Measurements from ENCODE around the gene UBAP1.
"Not testable (repeated sequence)": the region's sequence is repeated elsewhere in the genome, so short reads cannot be mapped to it uniquely, and the experiment has no call there.

The UBAP1 gene

DNA sequence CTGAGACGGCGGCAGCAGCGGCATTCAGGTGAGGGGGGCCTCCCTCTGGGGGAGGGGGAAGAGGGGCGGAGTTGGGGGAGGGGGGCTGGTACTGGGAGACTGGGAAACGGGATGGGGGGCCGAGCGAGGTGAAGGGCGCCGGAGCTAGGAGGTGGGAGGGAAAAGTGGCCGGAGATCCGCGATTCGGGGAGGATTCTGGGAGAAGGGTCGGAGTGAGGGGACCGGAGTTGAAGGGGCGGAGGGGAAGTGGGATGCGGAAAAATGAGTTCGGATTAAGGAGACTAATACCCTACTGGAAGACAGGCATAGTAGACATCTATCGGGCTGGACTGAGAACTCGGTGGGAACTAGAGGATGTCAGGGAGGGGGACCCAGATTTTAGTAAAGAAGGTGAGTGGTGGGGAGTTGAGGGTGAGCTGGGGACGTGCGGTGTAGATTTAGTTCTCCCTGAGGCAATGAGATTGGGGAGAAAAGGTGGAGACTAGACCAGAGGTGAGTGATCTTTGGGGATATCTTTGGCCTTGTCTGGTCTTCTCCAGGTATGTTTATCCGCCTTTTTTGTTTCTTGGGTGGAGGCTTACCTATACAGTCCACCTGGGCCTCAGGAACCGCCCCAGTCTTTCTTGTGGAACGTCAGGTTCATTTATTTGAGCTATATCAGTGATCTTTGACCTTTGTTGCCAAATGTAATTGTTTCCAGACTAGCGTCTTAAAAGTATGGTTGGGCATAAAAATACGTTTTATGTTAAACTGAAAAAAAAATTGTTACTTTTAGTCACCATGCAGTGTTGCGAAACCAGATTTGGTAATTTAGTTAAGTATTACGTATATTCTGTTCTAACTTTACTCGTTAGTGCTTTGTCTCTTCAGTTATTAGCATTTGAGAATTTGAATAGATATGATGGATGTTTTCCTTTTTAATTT lies 632 bp downstream of the UBAP1 start:
- no peak for DNase-seq

DNA sequence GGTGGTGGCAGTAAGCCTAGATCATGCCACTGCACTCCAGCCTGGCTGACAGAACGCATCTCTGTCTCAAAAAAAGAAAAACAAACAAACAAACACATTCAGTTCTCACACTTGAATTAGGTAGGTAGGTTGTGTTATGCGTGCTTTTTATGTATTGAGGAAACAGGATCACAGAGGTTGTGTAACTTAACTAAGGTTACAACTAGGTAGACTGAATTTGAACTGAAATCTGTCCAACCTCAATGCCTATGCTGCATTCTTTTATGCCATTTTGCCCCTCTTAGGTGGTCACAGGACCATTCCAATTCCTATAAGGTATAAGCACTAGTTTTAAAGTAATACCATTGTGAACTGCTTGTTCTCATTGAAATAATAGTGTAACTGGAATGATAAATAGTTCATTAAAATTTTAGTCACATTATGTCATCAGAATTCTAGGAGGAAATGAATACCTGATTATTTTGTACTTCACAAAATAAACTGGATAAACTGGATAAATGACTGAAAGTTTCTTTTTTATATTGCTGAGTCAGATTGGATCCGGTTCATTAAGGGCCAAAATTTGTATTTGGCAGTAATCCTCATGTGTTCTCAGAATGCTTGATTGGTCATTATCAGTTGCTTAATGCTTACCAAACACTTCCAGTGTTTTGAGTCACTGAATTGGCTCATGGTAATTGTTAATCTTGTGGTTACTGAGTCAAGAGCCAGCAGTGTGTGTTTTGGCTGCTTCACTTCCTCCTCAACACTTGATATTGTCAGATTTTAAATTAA lies 7.1 kb downstream of the UBAP1 start:
- peak; percentile 10 for DNase-seq

DNA sequence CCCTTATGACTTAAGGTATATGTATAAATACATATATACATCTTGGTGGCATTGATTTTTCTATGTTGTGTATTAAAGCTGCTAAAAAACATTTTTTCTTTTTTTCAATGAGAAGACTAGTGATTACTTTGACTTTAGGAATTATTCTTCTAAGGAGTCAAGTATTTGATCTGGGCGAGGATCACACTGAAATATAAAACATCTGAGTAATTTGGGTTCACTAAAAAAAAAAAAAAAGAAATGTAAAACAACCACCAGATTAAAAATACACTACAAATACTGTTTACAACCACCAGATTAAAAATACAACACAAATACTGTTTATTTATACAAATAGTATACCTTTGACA lies 9.0 kb downstream of the UBAP1 start:
- DNase-seq: no peak

DNA sequence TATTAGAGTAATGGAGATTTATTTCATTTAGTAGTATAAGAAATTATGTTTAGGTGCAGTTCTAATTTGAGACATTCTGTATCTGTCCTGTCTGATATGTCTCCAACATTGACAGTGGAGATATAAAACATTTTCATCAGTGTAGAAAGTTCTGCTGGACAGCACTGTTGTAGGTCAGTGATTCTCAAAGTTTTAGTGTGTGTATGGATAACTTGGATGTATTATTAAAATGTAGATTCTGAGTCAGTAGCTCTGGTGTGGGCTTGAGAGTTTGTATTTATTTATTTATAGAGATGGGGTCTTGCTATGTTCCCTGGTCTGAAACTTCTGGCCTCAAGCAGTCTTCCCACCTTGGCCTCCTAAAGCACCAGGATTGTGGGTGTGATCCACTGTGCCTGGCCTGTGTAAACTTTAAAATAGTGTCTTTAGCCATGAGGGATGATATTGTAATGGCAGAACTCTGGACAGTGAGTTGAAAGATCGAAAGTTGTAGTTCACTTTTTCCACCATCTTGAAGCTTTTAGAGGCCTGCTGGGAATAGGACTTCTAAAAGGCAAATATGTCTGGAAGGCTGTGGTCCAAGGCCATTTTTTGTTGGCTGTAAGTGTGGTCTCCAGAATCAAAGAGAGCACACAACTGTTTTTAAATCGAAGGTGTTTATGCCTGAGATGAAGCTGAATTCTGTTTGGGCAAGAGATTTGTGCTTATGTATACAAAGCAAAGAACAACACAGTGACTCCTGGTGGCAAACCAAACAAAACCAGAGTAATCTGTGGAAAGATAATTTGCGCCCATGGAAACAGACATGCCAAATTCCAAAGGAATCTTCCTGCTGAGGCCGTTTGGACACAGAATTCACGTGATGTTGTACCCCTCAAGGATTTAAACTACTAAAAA lies 12.4 kb downstream of the UBAP1 start:
- DNase-seq: no peak

GRCh38 chr9:34195143-34195542 lies 16.3 kb downstream of the UBAP1 start:
- no peak for DNase-seq

GRCh38 chr9:34197286-34197685 lies 18.4 kb downstream of the UBAP1 start:
- DNase-seq: not testable (repeated sequence)

- no peak for DNase-seq
These were observed 19.2 kb downstream of the UBAP1 start for GRCh38 chr9:34197756-34198711.

- no peak for DNase-seq
These were observed 21.2 kb downstream of the UBAP1 start for GRCh38 chr9:34200092-34200491.

DNA sequence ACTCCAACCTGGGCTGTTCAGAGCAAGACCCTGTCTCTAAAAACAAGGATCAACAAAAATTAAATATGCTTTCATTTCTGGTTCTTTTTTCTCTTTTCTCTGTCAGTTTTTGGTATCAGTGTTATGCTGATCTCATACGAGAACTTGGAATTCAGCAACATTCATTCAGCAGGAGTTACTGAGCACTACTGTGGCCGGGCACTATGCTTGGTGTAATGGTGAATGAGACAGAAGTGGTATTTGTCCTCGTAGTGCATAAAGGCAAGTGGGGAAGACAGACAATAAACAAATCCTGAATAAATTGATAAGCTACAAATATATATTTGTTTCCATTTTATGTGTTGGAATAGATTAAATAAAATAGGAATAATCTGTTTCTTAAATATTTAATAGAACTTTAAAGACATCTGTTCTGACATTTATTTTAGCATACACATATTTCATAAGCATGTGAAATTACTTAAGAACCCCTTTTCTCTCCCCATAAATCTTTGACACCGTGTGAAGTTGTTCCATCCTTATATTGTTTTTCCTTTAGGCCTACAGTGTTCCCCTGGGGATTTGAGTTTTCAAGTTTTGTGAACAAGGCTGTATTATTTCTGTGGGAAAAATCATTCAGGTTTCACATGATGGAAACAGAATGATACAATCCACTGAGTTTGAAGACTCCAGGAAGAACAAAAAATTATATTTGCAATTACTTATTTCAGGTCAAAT lies 24.6 kb downstream of the UBAP1 start:
- DNase-seq: no peak

DNA sequence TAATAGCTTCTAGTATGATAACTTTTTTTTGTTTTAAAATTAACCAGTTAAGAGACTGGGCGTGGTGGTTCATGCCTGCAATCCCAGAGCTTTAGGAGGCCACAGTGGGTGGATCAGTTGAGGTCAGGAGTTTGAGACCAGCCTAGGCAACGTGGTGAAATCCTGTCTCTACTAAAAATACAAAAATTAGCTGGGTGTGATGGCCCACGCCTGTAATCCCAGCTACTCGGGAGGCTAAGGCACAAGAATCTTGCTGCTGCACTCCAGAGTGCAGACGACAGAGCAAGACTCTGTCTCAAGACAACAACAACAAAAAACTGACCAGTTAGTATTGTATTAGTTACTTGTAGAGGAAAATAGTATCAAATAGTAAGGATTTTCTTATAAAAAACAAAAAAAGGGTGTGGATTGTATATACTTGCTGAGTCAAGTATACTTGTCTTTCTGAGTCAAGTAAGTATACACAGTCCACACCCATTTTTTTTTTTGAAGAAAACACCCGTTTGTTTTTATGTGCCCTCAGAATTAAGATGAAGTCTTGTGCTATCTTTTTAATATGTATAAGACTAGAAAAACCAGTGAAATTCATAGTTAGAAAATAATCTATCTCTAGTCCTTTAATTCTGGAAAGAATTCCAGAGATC lies 25.3 kb downstream of the UBAP1 start:
- no peak for DNase-seq

GRCh38 chr9:34205102-34205501 lies 26.3 kb downstream of the UBAP1 start:
- no peak for DNase-seq

- DNase-seq: no peak
These were observed 27.7 kb downstream of the UBAP1 start for GRCh38 chr9:34206561-34206960.

GRCh38 chr9:34211395-34211794 lies 32.6 kb downstream of the UBAP1 start:
- DNase-seq: no peak

- not testable (repeated sequence) for DNase-seq
These were observed 35.6 kb downstream of the UBAP1 start for GRCh38 chr9:34214354-34215000.

DNA sequence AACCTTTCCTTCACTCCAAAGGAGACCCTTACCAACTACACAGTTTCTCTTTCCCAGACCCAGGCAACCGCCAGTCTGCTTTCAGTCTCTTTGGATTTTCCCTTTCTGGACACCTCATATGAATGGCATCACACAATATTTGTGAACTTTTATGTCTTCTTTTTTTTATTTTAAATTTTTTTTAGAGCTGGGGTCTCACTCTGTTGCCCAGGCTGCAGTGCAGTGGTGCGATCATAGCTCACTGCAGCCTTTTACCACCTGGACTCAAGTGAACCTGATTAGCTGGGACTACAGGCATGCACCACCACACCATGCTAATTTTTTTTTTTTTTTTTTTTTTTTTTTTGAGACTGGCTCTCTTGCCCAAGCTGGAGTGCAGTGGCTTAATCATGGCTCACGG lies 37.5 kb downstream of the UBAP1 start:
- no peak for DNase-seq

DNA sequence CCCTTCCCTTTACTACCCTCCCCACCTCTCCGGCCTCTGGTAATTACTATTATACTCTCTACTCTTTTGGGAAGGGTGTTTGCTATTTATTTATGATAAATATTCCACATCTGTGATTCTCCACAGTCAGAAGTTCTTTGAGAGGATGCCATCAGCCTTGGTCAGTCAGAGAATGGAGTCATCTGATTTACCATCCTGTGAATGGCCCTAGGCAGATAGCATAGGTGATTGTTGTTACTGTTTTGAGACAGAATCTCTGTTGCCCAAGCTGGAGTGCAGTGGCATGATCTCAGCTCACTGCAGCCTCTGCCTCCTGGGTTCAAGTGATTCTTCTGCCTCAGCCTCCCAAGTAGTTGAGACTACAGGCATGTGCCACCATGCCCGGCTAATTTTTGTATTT lies 38.2 kb downstream of the UBAP1 start:
- DNase-seq: not testable (repeated sequence)

DNA sequence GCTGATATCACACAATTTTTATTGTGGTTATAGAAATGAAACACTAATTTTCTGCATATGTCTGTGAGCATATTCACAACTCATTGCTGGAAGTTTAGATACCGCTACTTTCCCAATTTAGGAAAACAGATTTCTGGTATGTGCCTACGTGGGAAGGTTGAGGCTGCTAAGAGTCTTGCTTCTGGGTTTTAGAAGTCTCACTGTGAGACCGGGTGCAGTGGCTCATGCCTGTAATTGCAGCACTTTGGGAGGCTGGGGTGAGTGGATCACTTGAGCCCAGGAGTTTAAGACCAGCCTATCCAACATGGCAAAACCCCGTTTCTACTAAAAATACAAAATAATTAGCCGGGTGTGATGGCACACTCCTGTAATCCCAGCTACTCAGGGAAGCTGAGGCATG lies 39.6 kb downstream of the UBAP1 start:
- DNase-seq: no peak

DNA sequence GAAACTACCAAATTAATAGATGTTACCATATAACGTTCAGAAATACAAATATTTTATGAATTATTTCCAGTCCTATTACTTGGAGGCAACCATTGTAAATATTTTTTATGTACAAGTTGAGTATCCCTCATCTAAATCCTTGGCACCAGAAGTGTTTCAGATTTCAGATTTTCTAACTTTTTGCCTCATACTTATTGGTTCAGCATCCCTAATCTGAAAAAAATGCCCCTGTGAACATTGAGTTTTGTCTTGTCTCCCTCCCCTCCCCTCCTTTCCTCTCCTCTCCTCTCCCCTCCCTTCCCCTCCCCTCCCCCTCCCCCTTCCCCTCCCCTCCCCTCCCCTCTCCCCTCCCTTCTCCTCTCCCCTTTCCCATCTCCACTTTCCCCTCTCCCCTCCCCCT lies 40.6 kb downstream of the UBAP1 start:
- DNase-seq: no peak

- no peak for DNase-seq
These were observed 41.4 kb downstream of the UBAP1 start for GRCh38 chr9:34220218-34220617.

- DNase-seq: no peak
These were observed 45.5 kb downstream of the UBAP1 start for GRCh38 chr9:34224349-34224748.

Data from stimulated activated CD4-positive, alpha-beta T cell treated with anti-CD3 and anti-CD28 coated beads, Interleukin-1b, Interleukin-23, amount 100 ng/mL, for 48 hours (primary cell).